Measurements from ENCODE around the gene ANKRD1.
"Not testable (repeated sequence)": the region's sequence is repeated elsewhere in the genome, so short reads cannot be mapped to it uniquely, and the experiment has no call there.

Gene ANKRD1

GRCh38 chr10:90912854-90913479 lies 7.9 kb downstream of the ANKRD1 start:
- DNase-seq (ENCODE audit: low spot score) = no peak
- no peak for FAIRE-seq

GRCh38 chr10:90912174-90912573 lies 8.7 kb downstream of the ANKRD1 start:
- FAIRE-seq (no peak), DNase-seq (ENCODE audit: low spot score) (no peak)

- DNase-seq (ENCODE audit: low spot score) (peak; percentile 66), FAIRE-seq (peak; percentile 64)
These were observed 9.5 kb downstream of the ANKRD1 start for GRCh38 chr10:90911133-90912051.

- DNase-seq (ENCODE audit: low spot score) = no peak
- no peak for FAIRE-seq
These were observed 14.3 kb downstream of the ANKRD1 start for GRCh38 chr10:90906596-90906995.

- DNase-seq (ENCODE audit: low spot score) (no peak), FAIRE-seq (no peak)
These were observed 15.0 kb downstream of the ANKRD1 start for GRCh38 chr10:90905925-90906324.

GRCh38 chr10:90896916-90897315 lies 24.0 kb downstream of the ANKRD1 start:
- FAIRE-seq = not testable (repeated sequence)

GRCh38 chr10:90893190-90893589 lies 27.7 kb downstream of the ANKRD1 start:
- FAIRE-seq = no peak
- DNase-seq (ENCODE audit: low spot score) = no peak

More at GRCh38 chr10:90896916-90897315, 24.0 kb downstream of the ANKRD1 start:
- DNase-seq (ENCODE audit: low spot score) = not testable (repeated sequence)

- no peak for DNase-seq (ENCODE audit: low spot score)
- no peak for FAIRE-seq
These were observed 30.5 kb downstream of the ANKRD1 start for GRCh38 chr10:90890347-90890746.

GRCh38 chr10:90889636-90890035 lies 31.3 kb downstream of the ANKRD1 start:
- DNase-seq (ENCODE audit: low spot score) = no peak
- FAIRE-seq = no peak

GRCh38 chr10:90888387-90888786 lies 32.5 kb downstream of the ANKRD1 start:
- no peak for DNase-seq (ENCODE audit: low spot score)
- FAIRE-seq = no peak

GRCh38 chr10:90887555-90887954 lies 33.3 kb downstream of the ANKRD1 start:
- DNase-seq (ENCODE audit: low spot score) (no peak), FAIRE-seq (no peak)

- FAIRE-seq (no peak), DNase-seq (ENCODE audit: low spot score) (no peak)
These were observed 35.7 kb downstream of the ANKRD1 start for GRCh38 chr10:90885176-90885575.

GRCh38 chr10:90884431-90884830 lies 36.5 kb downstream of the ANKRD1 start:
- FAIRE-seq (no peak), DNase-seq (ENCODE audit: low spot score) (no peak)

- DNase-seq (ENCODE audit: low spot score) (peak; percentile 43), FAIRE-seq (peak; percentile 79)
These were observed 40.7 kb downstream of the ANKRD1 start for GRCh38 chr10:90880059-90880719.

- DNase-seq (ENCODE audit: low spot score) (no peak), FAIRE-seq (no peak)
These were observed 41.8 kb downstream of the ANKRD1 start for GRCh38 chr10:90879062-90879461.

- FAIRE-seq (no peak), DNase-seq (ENCODE audit: low spot score) (no peak)
These were observed 48.3 kb downstream of the ANKRD1 start for GRCh38 chr10:90872648-90873020.

- DNase-seq (ENCODE audit: low spot score) = peak; percentile 53
- FAIRE-seq = no peak
These were observed 48.9 kb downstream of the ANKRD1 start, which contains the start of gene RPP30 for GRCh38 chr10:90871766-90872647. Gene RPP30 (plus strand): TSS chr10:90871974. CDS start chr10:90871987, 13 bp downstream.

GRCh38 chr10:90871279-90871765 lies 49.6 kb downstream of the ANKRD1 start:
- DNase-seq (ENCODE audit: low spot score) (no peak), FAIRE-seq (no peak)

- no peak for DNase-seq (ENCODE audit: low spot score)
- no peak for FAIRE-seq
These were observed 54.8 kb downstream of the ANKRD1 start for GRCh38 chr10:90866050-90866598.

- no peak for DNase-seq (ENCODE audit: low spot score)
- no peak for FAIRE-seq
These were observed 55.5 kb downstream of the ANKRD1 start for GRCh38 chr10:90865401-90865800.

Data from RCC 7860 (cell line).